Measurements from ENCODE around the gene ARHGEF17.

GRCh38 chr11:73283276-73284000, 24.6 kb upstream of the ARHGEF17 start:
- TF ChIP-seq CTCF (IDR thresholded peaks at IDR 0.05; ENCODE audit: poor library complexity) (no peak), EZH2 (IDR thresholded peaks at IDR 0.05; ENCODE audit: borderline replicate concordance) (no peak), EZH2phosphoT487 (IDR thresholded peaks at IDR 0.05; ENCODE audit: low read depth, severe bottlenecking, unreplicated experiment) (no peak)
